ENCODE measurements around the gene SLC46A2.

The SLC46A2 gene

GRCh38 chr9:112861638-112862555 is 28.8 kb downstream of the SLC46A2 start:
- DNase-seq: no peak
- no peak overlapping the region for H3K27ac ChIP-seq (ENCODE audit: insufficient read depth, low read length, poor library complexity, severe bottlenecking)
- H3K4me1 ChIP-seq (ENCODE audit: control insufficient read depth, insufficient read depth, low read length, poor library complexity, severe bottlenecking): no peaks in the 10 kb centered on the region
- no peaks in the 10 kb centered on the region for H3K27me3 ChIP-seq (replicated peaks; ENCODE audit: control insufficient read depth, insufficient read depth, low read length, poor library complexity, severe bottlenecking)
- peaks cover 7% of the 10 kb centered on the region for H3K36me3 ChIP-seq (ENCODE audit: control insufficient read depth, insufficient read depth, low read length)
- H3K9me3 ChIP-seq (ENCODE audit: control insufficient read depth, low read length): no peaks in the 10 kb centered on the region
- H3K4me3 ChIP-seq (ENCODE audit: insufficient read depth, low read depth, low read length, poor library complexity, severe bottlenecking): no peak overlapping the region

DNA sequence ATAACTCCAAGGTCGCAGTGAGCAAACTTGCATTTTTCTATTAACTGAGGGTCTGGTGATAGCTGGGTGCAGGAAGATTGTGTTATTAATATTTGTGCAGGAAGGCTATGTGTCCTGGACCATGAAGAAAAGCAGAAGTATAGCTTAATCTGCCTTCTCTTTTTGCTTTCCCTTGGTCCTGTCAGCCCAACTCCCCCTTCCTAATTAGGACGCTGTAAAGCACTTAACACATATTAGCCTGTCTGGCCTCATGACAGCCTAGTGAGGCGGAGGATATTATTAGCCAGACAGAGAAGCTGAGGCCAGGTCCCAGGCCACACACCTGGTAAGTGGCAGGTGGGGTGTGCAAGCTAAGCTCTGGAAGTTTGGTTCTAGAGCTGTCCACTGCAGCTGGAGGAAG is 29.5 kb downstream of the SLC46A2 start:
- Histone ChIP-seq H3K4me3 (ENCODE audit: insufficient read depth, low read depth, low read length, poor library complexity, severe bottlenecking) (no peak overlapping the region), H3K9me3 (ENCODE audit: control insufficient read depth, low read length) (no peaks in the 10 kb centered on the region), H3K27ac (ENCODE audit: insufficient read depth, low read length, poor library complexity, severe bottlenecking) (no peak overlapping the region), H3K36me3 (ENCODE audit: control insufficient read depth, insufficient read depth, low read length) (peaks cover 6% of the 10 kb centered on the region), H3K27me3 (replicated peaks; ENCODE audit: control insufficient read depth, insufficient read depth, low read length, poor library complexity, severe bottlenecking) (no peaks in the 10 kb centered on the region), H3K4me1 (ENCODE audit: control insufficient read depth, insufficient read depth, low read length, poor library complexity, severe bottlenecking) (no peaks in the 10 kb centered on the region)
- DNase-seq: no peak

DNA sequence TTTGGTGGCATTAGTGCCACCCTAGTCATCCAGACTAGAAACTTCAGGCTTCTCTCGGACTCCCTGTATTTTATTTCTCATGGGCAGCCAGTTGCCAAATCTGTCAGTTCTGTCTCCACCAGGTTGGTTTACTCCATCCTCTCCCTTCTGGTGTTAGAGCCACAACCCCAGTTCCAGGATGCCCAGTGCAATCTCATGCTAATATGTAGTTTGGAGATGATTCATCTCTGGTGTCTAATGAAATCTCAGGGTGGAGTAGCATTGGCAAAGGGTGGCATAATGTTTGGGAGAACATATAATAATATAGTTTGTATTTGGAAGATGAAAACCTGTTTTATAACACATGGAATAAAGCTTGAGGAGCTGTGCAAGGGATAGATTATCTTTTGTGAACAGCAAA is 30.2 kb downstream of the SLC46A2 start:
- Histone ChIP-seq H3K4me1 (ENCODE audit: control insufficient read depth, insufficient read depth, low read length, poor library complexity, severe bottlenecking) (no peaks in the 10 kb centered on the region), H3K36me3 (ENCODE audit: control insufficient read depth, insufficient read depth, low read length) (peaks cover 6% of the 10 kb centered on the region), H3K27me3 (replicated peaks; ENCODE audit: control insufficient read depth, insufficient read depth, low read length, poor library complexity, severe bottlenecking) (no peaks in the 10 kb centered on the region), H3K27ac (ENCODE audit: insufficient read depth, low read length, poor library complexity, severe bottlenecking) (no peak overlapping the region), H3K9me3 (ENCODE audit: control insufficient read depth, low read length) (no peaks in the 10 kb centered on the region), H3K4me3 (ENCODE audit: insufficient read depth, low read depth, low read length, poor library complexity, severe bottlenecking) (no peak overlapping the region)
- no peak for DNase-seq

DNA sequence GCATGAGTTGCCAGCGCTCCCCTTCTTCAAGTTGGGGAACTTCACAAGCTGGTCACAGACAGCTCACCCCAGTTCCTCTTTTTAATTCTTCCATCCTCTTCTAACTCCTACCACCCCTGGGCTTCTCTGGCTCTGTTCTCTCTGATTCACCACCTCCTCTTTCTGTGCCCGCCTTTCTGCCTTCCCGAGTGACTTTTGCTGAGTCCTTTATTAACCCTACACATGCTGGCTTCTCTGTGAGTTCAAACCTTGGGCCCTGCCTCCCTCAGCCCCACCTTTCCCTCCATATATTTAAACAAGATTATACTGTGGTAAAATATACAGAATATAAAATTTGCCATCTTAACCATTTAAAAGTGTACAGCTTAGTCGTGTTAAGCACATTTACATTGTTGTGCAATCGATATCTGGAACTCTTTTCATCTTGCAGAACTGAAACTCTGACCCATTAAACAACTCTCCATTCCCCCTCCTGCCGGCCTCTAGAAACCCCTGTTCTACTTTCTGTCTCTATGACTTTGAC is 32.0 kb downstream of the SLC46A2 start:
- no peaks in the 10 kb centered on the region for H3K9me3 ChIP-seq (ENCODE audit: control insufficient read depth, low read length)
- H3K4me1 ChIP-seq (ENCODE audit: control insufficient read depth, insufficient read depth, low read length, poor library complexity, severe bottlenecking): no peaks in the 10 kb centered on the region
- no peak overlapping the region for H3K4me3 ChIP-seq (ENCODE audit: insufficient read depth, low read depth, low read length, poor library complexity, severe bottlenecking)
- H3K27me3 ChIP-seq (replicated peaks; ENCODE audit: control insufficient read depth, insufficient read depth, low read length, poor library complexity, severe bottlenecking): no peaks in the 10 kb centered on the region
- no peaks in the 10 kb centered on the region for H3K36me3 ChIP-seq (ENCODE audit: control insufficient read depth, insufficient read depth, low read length)
- H3K27ac ChIP-seq (ENCODE audit: insufficient read depth, low read length, poor library complexity, severe bottlenecking): no peak overlapping the region
- no peak for DNase-seq

GRCh38 chr9:112858005-112858404 is 32.7 kb downstream of the SLC46A2 start:
- Histone ChIP-seq H3K4me1 (ENCODE audit: control insufficient read depth, insufficient read depth, low read length, poor library complexity, severe bottlenecking) (no peaks in the 10 kb centered on the region), H3K9me3 (ENCODE audit: control insufficient read depth, low read length) (no peaks in the 10 kb centered on the region), H3K4me3 (ENCODE audit: insufficient read depth, low read depth, low read length, poor library complexity, severe bottlenecking) (no peak overlapping the region), H3K27me3 (replicated peaks; ENCODE audit: control insufficient read depth, insufficient read depth, low read length, poor library complexity, severe bottlenecking) (no peaks in the 10 kb centered on the region), H3K36me3 (ENCODE audit: control insufficient read depth, insufficient read depth, low read length) (no peaks in the 10 kb centered on the region), H3K27ac (ENCODE audit: insufficient read depth, low read length, poor library complexity, severe bottlenecking) (no peak overlapping the region)
- no peak for DNase-seq

GRCh38 chr9:112856843-112857242 is 33.8 kb downstream of the SLC46A2 start:
- Histone ChIP-seq H3K4me3 (ENCODE audit: insufficient read depth, low read depth, low read length, poor library complexity, severe bottlenecking) (no peak overlapping the region), H3K9me3 (ENCODE audit: control insufficient read depth, low read length) (no peaks in the 10 kb centered on the region), H3K27ac (ENCODE audit: insufficient read depth, low read length, poor library complexity, severe bottlenecking) (no peak overlapping the region), H3K27me3 (replicated peaks; ENCODE audit: control insufficient read depth, insufficient read depth, low read length, poor library complexity, severe bottlenecking) (no peaks in the 10 kb centered on the region), H3K36me3 (ENCODE audit: control insufficient read depth, insufficient read depth, low read length) (peaks cover 3% of the 10 kb centered on the region), H3K4me1 (ENCODE audit: control insufficient read depth, insufficient read depth, low read length, poor library complexity, severe bottlenecking) (no peaks in the 10 kb centered on the region)
- DNase-seq: no peak

- Histone ChIP-seq H3K36me3 (ENCODE audit: control insufficient read depth, insufficient read depth, low read length) (peaks cover 4% of the 10 kb centered on the region), H3K4me3 (ENCODE audit: insufficient read depth, low read depth, low read length, poor library complexity, severe bottlenecking) (no peak overlapping the region), H3K9me3 (ENCODE audit: control insufficient read depth, low read length) (no peaks in the 10 kb centered on the region), H3K27me3 (replicated peaks; ENCODE audit: control insufficient read depth, insufficient read depth, low read length, poor library complexity, severe bottlenecking) (no peaks in the 10 kb centered on the region), H3K27ac (ENCODE audit: insufficient read depth, low read length, poor library complexity, severe bottlenecking) (no peak overlapping the region), H3K4me1 (ENCODE audit: control insufficient read depth, insufficient read depth, low read length, poor library complexity, severe bottlenecking) (no peaks in the 10 kb centered on the region)
- no peak for DNase-seq
These were observed 34.5 kb downstream of the SLC46A2 start for GRCh38 chr9:112856200-112856599.

DNA sequence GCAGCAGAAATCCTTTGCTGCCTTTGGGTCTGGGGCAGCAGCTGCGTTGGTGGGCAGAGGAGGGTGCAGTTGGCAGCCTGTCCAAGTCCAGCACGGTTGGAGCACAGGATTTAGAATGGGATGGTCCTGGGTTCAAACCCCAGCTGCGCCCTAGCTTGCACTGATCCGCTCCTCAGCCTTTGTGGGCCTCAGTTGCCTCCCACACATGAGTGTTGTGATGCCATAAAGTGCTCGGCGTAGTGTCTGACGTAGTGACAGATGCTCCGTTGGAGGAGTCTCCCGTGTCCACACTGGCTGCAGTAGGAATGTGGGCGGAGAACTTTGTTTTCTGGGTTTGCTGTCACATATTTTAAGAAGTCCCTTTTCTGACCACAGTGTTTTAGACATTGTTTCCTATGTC is 36.0 kb downstream of the SLC46A2 start:
- Histone ChIP-seq H3K27ac (ENCODE audit: insufficient read depth, low read length, poor library complexity, severe bottlenecking) (no peak overlapping the region), H3K4me1 (ENCODE audit: control insufficient read depth, insufficient read depth, low read length, poor library complexity, severe bottlenecking) (no peaks in the 10 kb centered on the region), H3K9me3 (ENCODE audit: control insufficient read depth, low read length) (no peaks in the 10 kb centered on the region), H3K27me3 (replicated peaks; ENCODE audit: control insufficient read depth, insufficient read depth, low read length, poor library complexity, severe bottlenecking) (no peaks in the 10 kb centered on the region), H3K36me3 (ENCODE audit: control insufficient read depth, insufficient read depth, low read length) (peaks cover 13% of the 10 kb centered on the region), H3K4me3 (ENCODE audit: insufficient read depth, low read depth, low read length, poor library complexity, severe bottlenecking) (no peak overlapping the region)
- no peak for DNase-seq

- peaks cover 13% of the 10 kb centered on the region for H3K36me3 ChIP-seq (ENCODE audit: control insufficient read depth, insufficient read depth, low read length)
- no peaks in the 10 kb centered on the region for H3K4me1 ChIP-seq (ENCODE audit: control insufficient read depth, insufficient read depth, low read length, poor library complexity, severe bottlenecking)
- H3K9me3 ChIP-seq (ENCODE audit: control insufficient read depth, low read length): no peaks in the 10 kb centered on the region
- no peaks in the 10 kb centered on the region for H3K27me3 ChIP-seq (replicated peaks; ENCODE audit: control insufficient read depth, insufficient read depth, low read length, poor library complexity, severe bottlenecking)
- DNase-seq: no peak
- H3K27ac ChIP-seq (ENCODE audit: insufficient read depth, low read length, poor library complexity, severe bottlenecking): no peak overlapping the region
- H3K4me3 ChIP-seq (ENCODE audit: insufficient read depth, low read depth, low read length, poor library complexity, severe bottlenecking): no peak overlapping the region
These were observed 36.6 kb downstream of the SLC46A2 start for GRCh38 chr9:112853882-112854585.

All from effector memory CD4-positive, alpha-beta T cell (primary cell).